Immature natural killer cell (primary cell): Measurements from ENCODE around the gene AKIP1. TPM values are rescaled to one million over a fixed set of nuclear protein-coding genes. Genes with fewer than 3 reads are reported as not detected.

ENCODE experiments used
- DNase-seq, 3 donors: peaks; one replicate each; pipeline ENCODE4 v3.0.0; 2022; ENCODE audit warnings: mixed read lengths in 1 of 3
- H3K27ac Mint-ChIP-seq, 6 donors: one replicate each; pipeline ENCODE4 v1.8.0; 2020; ENCODE audit warnings: mixed read lengths in 6 of 6, mild to moderate bottlenecking in 5 of 6, inconsistent platforms in 4 of 6, moderate library complexity in 3 of 6
- H3K27me3 Mint-ChIP-seq, 3 donors: one replicate each; pipeline ENCODE4 v1.8.0; 2020 to 2021; ENCODE audit warnings: low read depth in 3 of 3, mild to moderate bottlenecking in 3 of 3, mixed read lengths in 3 of 3, moderate library complexity in 3 of 3, inconsistent platforms in 1 of 3
- H3K36me3 Mint-ChIP-seq, 3 donors: one replicate each; pipeline ENCODE4 v1.8.0; 2020; ENCODE audit warnings: mixed read lengths in 3 of 3, inconsistent platforms in 2 of 3, mild to moderate bottlenecking in 2 of 3
- H3K4me1 Mint-ChIP-seq, 2 donors: one replicate each; pipeline ENCODE4 v1.8.0; 2020; ENCODE audit warnings: inconsistent platforms in 2 of 2, mild to moderate bottlenecking in 2 of 2, mixed read lengths in 2 of 2, moderate library complexity in 1 of 2
- H3K4me3 Mint-ChIP-seq, 5 donors: one replicate each; pipeline ENCODE4 v1.8.0; 2020; ENCODE audit warnings: mild to moderate bottlenecking in 5 of 5, mixed read lengths in 5 of 5, inconsistent platforms in 3 of 5, moderate library complexity in 3 of 5
- H3K9me3 Mint-ChIP-seq, 6 donors: one replicate each; pipeline ENCODE4 v1.8.0; 2020; ENCODE audit warnings: mild to moderate bottlenecking in 6 of 6, mixed read lengths in 6 of 6, inconsistent platforms in 4 of 6, moderate library complexity in 3 of 6
- polyA plus RNA-seq, 3 donors: library from polyadenylated mRNA; unstranded; fragments of 300-500 nt; fragmentation: Illumina TruSeq; gene quantifications; one replicate each; pipeline ENCODE4 v1.2.3, GENCODE V29; 2021

Gene AKIP1
- polyA plus RNA-seq, 3 donors from 2014 or later, result 5.4 to 20.7 (median 7.3) TPM

DNA sequence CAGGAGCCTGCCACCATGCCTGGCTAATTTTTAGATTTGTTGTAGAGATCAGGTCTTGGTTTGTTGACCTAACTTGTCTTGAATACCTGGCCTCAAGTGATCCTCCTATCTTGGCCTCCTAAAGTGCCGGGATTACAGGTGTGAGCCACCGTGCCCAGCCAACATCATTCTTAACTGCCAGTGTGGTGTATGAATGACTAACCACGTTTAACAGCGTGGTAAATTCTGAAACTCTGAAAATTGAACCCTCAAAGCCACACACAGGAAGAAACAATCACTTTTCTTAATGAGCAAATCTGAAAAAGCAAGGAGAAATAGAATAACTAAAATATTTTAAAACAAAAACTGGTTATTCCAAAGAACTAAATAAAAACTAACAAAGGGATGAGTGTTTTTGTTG, 45.9 kb downstream of the AKIP1 start:
- no peaks in the 10 kb centered on the region for H3K9me3 Mint-ChIP-seq
- peak overlapping the region in 2 of 6 donors; percentile 26 to 62 for H3K27ac Mint-ChIP-seq
- no peak for DNase-seq
- H3K27me3 Mint-ChIP-seq, result no peaks in the 10 kb centered on the region
- H3K36me3 Mint-ChIP-seq, result peaks cover 5 to 17% (median 13%) of the 10 kb centered on the region in 3 donors
- H3K4me1 Mint-ChIP-seq, result peaks cover 24 to 40% of the 10 kb centered on the region in 2 donors
- H3K4me3 Mint-ChIP-seq, result no peak overlapping the region

DNA sequence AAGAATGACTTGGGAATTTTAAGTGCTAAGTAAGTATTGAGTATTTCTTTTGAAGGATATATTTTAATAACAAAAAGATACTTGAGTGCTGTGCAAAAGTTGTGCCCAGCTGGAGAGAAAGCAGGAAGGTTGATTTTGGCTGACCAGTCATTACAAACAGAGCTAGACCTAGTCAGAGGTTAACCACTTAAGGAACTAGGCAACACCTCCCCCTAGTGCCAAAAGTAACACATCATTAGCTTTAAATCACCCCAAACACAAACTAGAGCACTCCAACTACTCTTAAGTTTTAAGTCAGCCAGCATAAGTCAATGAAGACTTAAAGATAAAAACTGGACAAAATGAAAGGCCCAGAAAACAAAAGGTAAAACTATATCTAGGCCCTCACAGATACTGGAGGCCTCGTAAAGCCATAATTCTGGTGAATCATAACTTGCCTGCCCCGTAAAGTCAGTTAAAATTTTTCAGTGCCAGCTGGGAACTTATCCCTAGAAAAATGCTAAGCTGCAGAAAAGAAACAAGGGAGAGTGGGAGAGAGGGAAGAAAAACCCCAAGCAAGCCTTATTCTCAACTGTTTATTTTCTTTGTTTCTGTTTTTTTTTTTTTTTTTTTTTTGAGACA, 48.7 kb downstream of the AKIP1 start:
- H3K9me3 Mint-ChIP-seq, result no peaks in the 10 kb centered on the region
- H3K36me3 Mint-ChIP-seq, result peaks cover 0 to 3% (median 3%) of the 10 kb centered on the region in 3 donors
- DNase-seq, result peak; percentile 31 to 49 (median 36)
- H3K27ac Mint-ChIP-seq, result peak overlapping the region in 5 of 6 donors; percentile 11 to 30 (median 24)
- H3K4me1 Mint-ChIP-seq, result peaks cover 40 to 59% of the 10 kb centered on the region in 2 donors
- H3K4me3 Mint-ChIP-seq, result no peak overlapping the region
- peaks cover 0 to 3% (median 1%) of the 10 kb centered on the region in 3 donors for H3K27me3 Mint-ChIP-seq

- peaks cover 50 to 67% of the 10 kb centered on the region in 2 donors for H3K4me1 Mint-ChIP-seq
- no peak overlapping the region for H3K4me3 Mint-ChIP-seq
- H3K36me3 Mint-ChIP-seq, result no peaks in the 10 kb centered on the region
- no peaks in the 10 kb centered on the region for H3K9me3 Mint-ChIP-seq
- peaks cover 0 to 3% (median 1%) of the 10 kb centered on the region in 3 donors for H3K27me3 Mint-ChIP-seq
- DNase-seq, result no peak
- H3K27ac Mint-ChIP-seq, result peak overlapping the region in 5 of 6 donors; percentile 3 to 67 (median 46)
Observed at GRCh38 chr11:8961401-8961800, 50.4 kb downstream of the AKIP1 start.

DNA sequence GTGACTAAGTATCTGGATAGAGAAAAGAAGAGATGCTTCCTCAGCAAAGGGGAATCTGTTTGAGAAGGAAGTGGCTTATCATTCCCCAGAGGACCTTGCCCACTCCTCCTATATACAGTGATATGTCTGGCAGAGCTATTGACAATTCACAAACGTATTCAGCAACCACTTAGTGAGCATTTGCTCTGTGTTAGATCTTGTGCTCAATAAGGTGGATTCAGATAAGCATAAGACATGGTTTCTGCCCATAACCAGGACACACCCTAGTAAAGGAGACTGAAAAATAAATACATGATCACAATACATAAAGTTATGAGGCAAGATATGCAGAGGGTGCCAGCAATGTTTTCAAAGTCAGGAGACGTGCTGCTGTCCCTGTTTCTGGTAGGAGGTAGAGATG, 51.9 kb downstream of the AKIP1 start:
- Mint-ChIP-seq H3K27ac (peak overlapping the region; percentile 91 to 99 (median 99)), H3K9me3 (no peaks in the 10 kb centered on the region), H3K4me3 (peak overlapping the region; percentile 65 to 99 (median 94)), H3K36me3 (no peaks in the 10 kb centered on the region), H3K27me3 (peaks cover 0 to 3% (median 1%) of the 10 kb centered on the region in 3 donors), H3K4me1 (peaks cover 43 to 54% of the 10 kb centered on the region in 2 donors)
- no peak for DNase-seq

DNA sequence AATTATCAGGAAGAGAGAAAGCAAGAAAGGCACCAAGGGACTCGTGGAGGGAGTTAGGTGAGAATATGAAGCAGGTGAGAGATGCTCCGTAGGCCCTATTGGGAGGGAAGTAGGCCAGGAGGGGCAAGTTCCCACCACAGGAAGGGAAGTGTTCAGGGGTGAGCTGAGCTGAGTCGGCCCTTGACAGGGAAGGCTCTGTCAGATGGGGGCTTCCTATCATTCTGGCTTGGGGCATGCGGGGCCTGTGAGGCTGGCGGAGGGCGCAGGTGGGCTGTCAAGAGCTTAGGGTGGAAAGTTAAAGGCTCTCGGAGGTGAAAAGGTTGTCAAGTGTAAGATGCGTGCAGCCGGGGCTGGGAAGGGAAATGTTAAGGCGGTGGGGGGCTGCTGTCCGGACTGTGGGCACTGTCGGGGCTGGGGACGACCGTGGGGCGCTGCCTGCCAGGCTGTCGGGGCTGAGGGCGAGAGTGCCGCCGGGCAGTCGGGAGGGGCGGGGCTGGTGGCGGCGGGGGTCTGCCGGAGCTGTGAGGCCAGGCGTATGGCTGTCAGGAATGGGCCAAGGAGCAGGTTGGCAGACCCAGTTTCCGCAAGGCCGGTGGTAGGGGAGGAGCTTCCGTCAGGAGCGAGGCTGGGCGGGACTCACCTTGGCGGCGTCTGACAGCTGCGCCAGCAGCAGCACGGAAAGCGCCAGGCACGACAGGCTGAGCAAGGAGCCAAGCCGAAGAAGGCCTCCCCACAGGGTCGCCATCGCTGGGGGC, 52.8 kb downstream of the AKIP1 start:
- H3K36me3 Mint-ChIP-seq, result peaks cover 0 to 3% (median 1%) of the 10 kb centered on the region in 3 donors

GRCh38 chr11:8964324-8965320, 53.6 kb downstream of the AKIP1 start, which contains the start of gene TMEM9B:
Gene TMEM9B (minus strand): TSS chr11:8964442. CDS start chr11:8964313, 129 bp downstream.
- no peaks in the 10 kb centered on the region for H3K9me3 Mint-ChIP-seq
- peaks cover 38 to 49% of the 10 kb centered on the region in 2 donors for H3K4me1 Mint-ChIP-seq
- peak; percentile 83 to 87 (median 85) for DNase-seq
- H3K27ac Mint-ChIP-seq, result peak within 1 kb of the TSS; percentile 91 to 99 (median 99)
- peaks cover 0 to 3% (median 1%) of the 10 kb centered on the region in 3 donors for H3K27me3 Mint-ChIP-seq
- H3K36me3 Mint-ChIP-seq, result peaks cover 0 to 5% (median 3%) of the 10 kb centered on the region in 3 donors
- H3K4me3 Mint-ChIP-seq, result peak within 1 kb of the TSS; percentile 94 to 99 (median 98)

More for the DNA sequence above, 52.8 kb downstream of the AKIP1 start:
- Mint-ChIP-seq H3K4me1 (peaks cover 42 to 54% of the 10 kb centered on the region in 2 donors), H3K27me3 (peaks cover 0 to 3% (median 1%) of the 10 kb centered on the region in 3 donors), H3K9me3 (no peaks in the 10 kb centered on the region), H3K27ac (peak overlapping the region; percentile 91 to 99 (median 99)), H3K4me3 (peak overlapping the region; percentile 94 to 99 (median 98))
- DNase-seq, result peak; percentile 79 to 84 (median 82)

DNA sequence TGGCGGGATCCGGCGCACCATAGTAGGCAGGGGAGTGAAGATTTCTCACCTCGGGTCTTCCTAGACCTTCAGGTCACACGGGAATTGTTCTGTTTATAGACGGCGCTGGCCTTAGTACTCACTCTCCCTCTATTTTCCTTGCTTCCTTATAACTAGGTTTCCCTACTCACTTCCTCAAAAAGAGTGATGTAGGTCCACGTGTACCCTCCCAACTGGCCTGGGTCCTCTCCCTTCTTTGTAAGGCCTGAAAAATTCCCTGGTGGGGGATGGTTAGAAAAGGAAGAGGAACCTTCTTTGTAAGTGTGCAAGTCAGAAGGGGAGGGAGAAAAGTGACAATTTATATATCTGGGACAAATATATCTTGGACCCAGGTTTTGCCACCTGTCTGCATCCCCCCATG, 56.2 kb downstream of the AKIP1 start:
- peak overlapping the region in 1 of 6 donors; percentile 55 for H3K27ac Mint-ChIP-seq
- H3K27me3 Mint-ChIP-seq, result peaks cover 0 to 3% (median 1%) of the 10 kb centered on the region in 3 donors
- no peak for DNase-seq
- no peak overlapping the region for H3K4me3 Mint-ChIP-seq
- H3K4me1 Mint-ChIP-seq, result peaks cover 28 to 32% of the 10 kb centered on the region in 2 donors
- no peaks in the 10 kb centered on the region for H3K9me3 Mint-ChIP-seq
- peaks cover 0 to 5% (median 3%) of the 10 kb centered on the region in 3 donors for H3K36me3 Mint-ChIP-seq

Other genes with a start within 250 kb of the AKIP1 start
- under 1 TPM; 0.48 to 0.97 (median 0.55) TPM for gene TRIM66, start 228.5 kb upstream of the AKIP1 start, polyA plus RNA-seq
- 1,000 to 10,000 TPM; 1,341 to 3,208 (median 1,820) TPM for gene RPL27A, start 228.4 kb upstream of the AKIP1 start, polyA plus RNA-seq
- gene C11orf16, start 21.8 kb downstream of the AKIP1 start, polyA plus RNA-seq, result not detected
- gene ASCL3, start 31.8 kb downstream of the AKIP1 start, polyA plus RNA-seq, result not detected
- 100 to 1,000 TPM; 132 to 186 (median 141) TPM for gene TMEM9B, start 53.3 kb downstream of the AKIP1 start, polyA plus RNA-seq
- 1 to 10 TPM in 1 of 3 donors, under 1 TPM in 1, not detected in 1; 0.19 to 1.1 TPM for gene NRIP3, start 92.8 kb downstream of the AKIP1 start, polyA plus RNA-seq
- gene SCUBE2, start 180.4 kb downstream of the AKIP1 start, polyA plus RNA-seq, result not detected